Brain microvascular endothelial cell (primary cell): ENCODE data around the gene POP4.

ENCODE experiments used
- DNase-seq: peaks from one replicate; pipeline ENCODE4 v3.0.0-alpha.2; 2020
- H3K27ac ChIP-seq: fragments of 250-450 bp; sonication (Bioruptor Pico); 2 replicates; pipeline ENCODE4 v1.5.1; 2020; ENCODE audit warnings: mild to moderate bottlenecking, moderate library complexity
- H3K27me3 ChIP-seq: fragments of 250-450 bp; sonication (Bioruptor Pico); replicated peaks from 2 replicates; pipeline ENCODE4 v1.5.1; 2020; ENCODE audit warnings: mild to moderate bottlenecking
- H3K36me3 ChIP-seq: fragments of 250-450 bp; sonication (Bioruptor Pico); replicated peaks from 2 replicates; pipeline ENCODE4 v1.5.1; 2020; ENCODE audit warnings: mild to moderate bottlenecking
- H3K4me3 ChIP-seq: 2 replicates; pipeline ENCODE4 v1.5.1; 2011; ENCODE audit warnings: low read depth, mild to moderate bottlenecking, control low read depth, low read length, moderate library complexity
- in situ Hi-C: cut with HindIII; loops from 2 replicates; pipeline ENCODE4 v1.10.0; 2017; ENCODE audit warnings: low sequenced_read_pairs, low pct_ligation_motif_present
- TF ChIP-seq, protein P1 (sequence below): IDR thresholded peaks from 2 replicates; pipeline ENCODE4 v1.5.1; 2011; ENCODE audit warnings: low read depth, mild to moderate bottlenecking, moderate library complexity, low read length, control low read depth, inconsistent platforms; ENCODE audit errors: missing control alignments

POP4 gene

DNA sequence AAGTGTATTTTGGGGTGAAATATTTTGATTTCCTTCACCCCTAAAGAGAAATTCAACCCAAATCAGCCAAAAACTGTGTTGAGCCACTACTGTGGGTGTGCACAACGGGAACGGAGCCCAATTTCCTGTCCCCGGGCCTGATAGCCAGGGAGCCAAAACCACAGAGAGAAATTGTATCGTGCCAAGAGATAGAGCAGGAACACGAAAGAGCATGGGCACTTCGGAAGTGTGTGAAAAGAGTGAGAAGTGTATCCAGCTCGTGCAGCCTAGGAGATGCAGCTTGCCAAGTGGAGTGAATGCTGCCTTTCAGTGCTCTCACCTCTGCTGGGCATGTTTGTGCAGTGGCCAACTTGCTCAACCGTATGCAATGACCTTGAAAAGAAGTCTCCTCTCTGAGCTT, 39.8 kb downstream of the POP4 start:
- DNase-seq: peak; percentile 18
- no peak overlapping the region for H3K27ac ChIP-seq
- TF ChIP-seq, protein P1, sequence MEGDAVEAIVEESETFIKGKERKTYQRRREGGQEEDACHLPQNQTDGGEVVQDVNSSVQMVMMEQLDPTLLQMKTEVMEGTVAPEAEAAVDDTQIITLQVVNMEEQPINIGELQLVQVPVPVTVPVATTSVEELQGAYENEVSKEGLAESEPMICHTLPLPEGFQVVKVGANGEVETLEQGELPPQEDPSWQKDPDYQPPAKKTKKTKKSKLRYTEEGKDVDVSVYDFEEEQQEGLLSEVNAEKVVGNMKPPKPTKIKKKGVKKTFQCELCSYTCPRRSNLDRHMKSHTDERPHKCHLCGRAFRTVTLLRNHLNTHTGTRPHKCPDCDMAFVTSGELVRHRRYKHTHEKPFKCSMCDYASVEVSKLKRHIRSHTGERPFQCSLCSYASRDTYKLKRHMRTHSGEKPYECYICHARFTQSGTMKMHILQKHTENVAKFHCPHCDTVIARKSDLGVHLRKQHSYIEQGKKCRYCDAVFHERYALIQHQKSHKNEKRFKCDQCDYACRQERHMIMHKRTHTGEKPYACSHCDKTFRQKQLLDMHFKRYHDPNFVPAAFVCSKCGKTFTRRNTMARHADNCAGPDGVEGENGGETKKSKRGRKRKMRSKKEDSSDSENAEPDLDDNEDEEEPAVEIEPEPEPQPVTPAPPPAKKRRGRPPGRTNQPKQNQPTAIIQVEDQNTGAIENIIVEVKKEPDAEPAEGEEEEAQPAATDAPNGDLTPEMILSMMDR: no peak
- peaks cover 2% of the 10 kb centered on the region for H3K27me3 ChIP-seq
- in situ Hi-C loops: no loop called here
- H3K4me3 ChIP-seq: no peak overlapping the region
- H3K36me3 ChIP-seq: no peaks in the 10 kb centered on the region

GRCh38 chr19:29650772-29651387, 44.8 kb downstream of the POP4 start:
- in situ Hi-C loops: no loop called here
- TF ChIP-seq, protein P1: no peak

DNA sequence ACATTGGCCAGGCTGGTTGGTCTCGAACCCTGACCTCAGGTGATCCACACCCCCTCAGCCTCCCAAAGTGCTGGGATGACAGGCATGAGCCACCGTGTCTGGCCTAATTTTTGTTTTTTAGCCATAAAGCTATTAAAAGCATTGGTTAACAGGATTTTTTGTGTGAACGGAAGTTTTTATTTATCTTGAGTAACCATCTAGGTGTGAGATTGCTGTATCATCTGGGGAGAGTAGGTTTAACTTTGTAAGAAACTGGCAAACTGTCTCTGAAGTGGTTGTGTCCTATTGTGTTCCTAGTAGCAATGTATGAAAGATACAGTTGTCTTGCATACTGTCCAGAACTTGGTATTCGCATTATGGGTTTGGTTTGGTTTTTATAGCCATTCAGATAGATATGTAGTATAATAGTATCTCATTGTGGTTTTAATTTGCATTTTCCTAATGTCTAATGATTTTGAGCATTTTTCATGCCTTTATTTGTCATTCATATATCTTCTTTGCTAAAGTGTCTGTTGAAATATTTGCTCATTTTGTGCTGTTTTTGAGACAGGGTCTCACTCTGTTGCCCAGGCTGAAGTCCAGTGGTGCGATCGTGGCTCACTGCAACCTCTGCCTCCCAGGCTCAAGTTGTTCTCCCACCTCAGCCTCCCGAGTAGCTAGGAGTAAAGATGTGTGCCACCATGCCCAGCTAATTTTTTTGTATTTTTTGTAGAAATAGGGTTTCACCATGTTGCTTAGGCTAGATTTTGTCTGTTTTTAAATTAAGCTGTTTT, 45.7 kb downstream of the POP4 start:
- TF ChIP-seq, protein P1: no peak
- in situ Hi-C loops: no loop called here

More at GRCh38 chr19:29650772-29651387, 44.8 kb downstream of the POP4 start:
- no peak for DNase-seq
- Histone ChIP-seq H3K36me3 (no peaks in the 10 kb centered on the region), H3K27ac (no peak overlapping the region), H3K27me3 (peaks cover 3% of the 10 kb centered on the region), H3K4me3 (no peak overlapping the region)

DNA sequence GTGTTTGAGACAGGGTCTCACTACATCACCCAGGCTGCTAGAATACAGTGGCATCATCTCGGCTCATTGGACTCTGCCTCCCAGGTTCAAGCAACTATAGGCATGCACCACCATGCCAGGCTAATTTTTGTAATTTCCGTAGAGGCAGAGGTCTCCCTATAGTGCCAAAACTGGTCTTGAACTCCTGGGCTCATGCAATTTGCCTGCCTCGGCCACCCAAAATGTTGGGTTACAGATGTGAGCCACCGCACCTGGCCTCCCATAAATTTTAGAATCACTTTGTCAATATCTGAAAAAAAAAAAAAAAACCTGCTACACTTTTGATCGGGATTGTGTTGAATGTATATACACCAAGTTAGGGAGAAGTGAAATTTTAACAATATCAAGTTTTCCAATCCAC, 47.3 kb downstream of the POP4 start:
- Histone ChIP-seq H3K27me3 (peaks cover 3% of the 10 kb centered on the region), H3K36me3 (no peaks in the 10 kb centered on the region), H3K27ac (no peak overlapping the region), H3K4me3 (no peak overlapping the region)
- in situ Hi-C loops: no loop called here
- DNase-seq: no peak
- TF ChIP-seq, protein P1: no peak

More for the DNA sequence above, 45.7 kb downstream of the POP4 start:
- Histone ChIP-seq H3K36me3 (no peaks in the 10 kb centered on the region), H3K4me3 (no peak overlapping the region), H3K27me3 (peaks cover 3% of the 10 kb centered on the region), H3K27ac (no peak overlapping the region)
- no peak for DNase-seq

DNA sequence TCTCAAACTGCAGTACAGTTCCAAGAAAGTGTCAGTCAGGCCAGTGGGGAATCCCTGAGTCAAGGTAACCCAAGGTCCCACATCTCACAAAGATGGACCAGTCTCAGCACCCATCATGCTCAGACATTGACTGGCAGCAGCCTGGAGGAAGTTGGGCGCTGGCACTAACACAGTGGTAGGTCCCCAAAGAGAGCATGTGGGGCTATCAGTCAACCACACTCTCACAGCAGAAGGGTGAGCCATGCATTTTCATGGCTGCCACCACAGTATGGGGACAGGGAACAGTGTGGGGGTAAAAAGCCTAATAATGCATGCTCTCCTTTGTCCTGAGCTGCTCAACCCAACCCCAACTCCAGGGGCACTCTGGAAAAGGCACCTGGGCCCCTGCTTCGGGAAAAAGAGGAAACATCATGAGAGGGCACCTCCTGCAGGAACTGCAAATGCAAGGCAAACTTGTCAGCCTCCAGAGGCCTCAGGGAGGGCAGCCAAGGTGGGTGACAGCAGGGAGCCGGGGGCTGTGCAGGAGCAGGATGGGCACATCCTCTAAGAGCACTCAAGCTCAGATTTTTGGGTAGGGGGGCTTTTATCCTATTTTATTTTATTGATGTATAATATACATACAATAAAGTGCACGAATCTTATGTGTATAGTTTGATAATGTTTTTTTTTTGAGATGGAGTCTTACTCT, 49.7 kb downstream of the POP4 start:
- DNase-seq: no peak
- Histone ChIP-seq H3K36me3 (no peaks in the 10 kb centered on the region), H3K27ac (no peak overlapping the region), H3K4me3 (no peak overlapping the region), H3K27me3 (peaks cover 3% of the 10 kb centered on the region)
- TF ChIP-seq, protein P1: no peak
- in situ Hi-C loops: no loop called here
